ENCODE measurements around the gene RSKR.
"Not testable (repeated sequence)": the region's sequence is repeated elsewhere in the genome, so short reads cannot be mapped to it uniquely, and the experiment has no call there.

The RSKR gene

DNA sequence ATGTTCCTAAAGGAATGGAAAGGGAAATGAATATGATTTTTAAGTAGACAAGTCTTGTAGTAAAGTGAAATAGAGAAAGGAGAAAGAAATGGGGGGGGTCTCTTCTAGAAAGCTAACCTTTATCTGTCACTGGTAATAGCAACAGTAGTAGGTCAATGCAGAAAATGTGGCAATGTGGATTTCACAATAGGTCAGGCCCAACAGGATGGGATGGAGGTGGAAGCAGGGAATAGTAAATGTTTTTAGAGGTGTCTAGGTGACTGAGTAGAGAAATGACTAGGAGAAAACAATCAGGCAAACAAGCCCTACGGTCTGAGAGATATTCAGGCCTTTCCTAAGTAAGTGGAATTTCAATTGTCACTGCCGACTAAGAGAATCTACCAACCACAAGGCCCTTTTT is 6.0 kb upstream of the RSKR start:
- no peak for DNase-seq

- no peak for DNase-seq
These were observed 4.5 kb upstream of the RSKR start for GRCh38 chr17:28618464-28618863.

- DNase-seq: no peak
These were observed 2.3 kb upstream of the RSKR start for GRCh38 chr17:28616281-28616680.

GRCh38 chr17:28615260-28615940 is 1.4 kb upstream of the RSKR start:
- no peak for DNase-seq

- DNase-seq: peak; percentile 24 to 25
These were observed 781 bp downstream of the RSKR start for GRCh38 chr17:28612936-28613872.

- DNase-seq: no peak
These were observed 1.5 kb downstream of the RSKR start for GRCh38 chr17:28612531-28612930.

- no peak for DNase-seq
These were observed 3.6 kb downstream of the RSKR start for GRCh38 chr17:28610376-28610775.

DNA sequence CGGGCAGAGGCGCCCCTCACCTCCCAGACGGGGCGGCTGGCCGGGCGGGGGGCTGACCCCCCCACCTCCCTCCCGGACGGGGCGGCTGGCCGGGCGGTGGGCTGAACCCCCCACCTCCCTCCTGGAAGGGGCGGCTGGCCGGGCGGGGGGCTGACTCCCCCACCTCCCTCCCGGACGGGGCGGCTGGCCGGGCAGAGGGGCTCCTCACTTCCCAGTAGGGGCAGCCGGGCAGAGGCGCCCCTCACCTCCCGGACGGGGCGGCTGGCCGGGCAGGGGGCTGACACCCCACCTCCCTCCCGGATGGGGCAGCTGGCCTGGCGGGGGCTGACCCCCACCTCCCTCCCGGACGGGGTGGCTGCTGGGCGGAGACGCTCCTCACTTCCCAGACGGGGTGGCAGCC is 10.0 kb downstream of the RSKR start:
- not testable (repeated sequence) for DNase-seq

DNA sequence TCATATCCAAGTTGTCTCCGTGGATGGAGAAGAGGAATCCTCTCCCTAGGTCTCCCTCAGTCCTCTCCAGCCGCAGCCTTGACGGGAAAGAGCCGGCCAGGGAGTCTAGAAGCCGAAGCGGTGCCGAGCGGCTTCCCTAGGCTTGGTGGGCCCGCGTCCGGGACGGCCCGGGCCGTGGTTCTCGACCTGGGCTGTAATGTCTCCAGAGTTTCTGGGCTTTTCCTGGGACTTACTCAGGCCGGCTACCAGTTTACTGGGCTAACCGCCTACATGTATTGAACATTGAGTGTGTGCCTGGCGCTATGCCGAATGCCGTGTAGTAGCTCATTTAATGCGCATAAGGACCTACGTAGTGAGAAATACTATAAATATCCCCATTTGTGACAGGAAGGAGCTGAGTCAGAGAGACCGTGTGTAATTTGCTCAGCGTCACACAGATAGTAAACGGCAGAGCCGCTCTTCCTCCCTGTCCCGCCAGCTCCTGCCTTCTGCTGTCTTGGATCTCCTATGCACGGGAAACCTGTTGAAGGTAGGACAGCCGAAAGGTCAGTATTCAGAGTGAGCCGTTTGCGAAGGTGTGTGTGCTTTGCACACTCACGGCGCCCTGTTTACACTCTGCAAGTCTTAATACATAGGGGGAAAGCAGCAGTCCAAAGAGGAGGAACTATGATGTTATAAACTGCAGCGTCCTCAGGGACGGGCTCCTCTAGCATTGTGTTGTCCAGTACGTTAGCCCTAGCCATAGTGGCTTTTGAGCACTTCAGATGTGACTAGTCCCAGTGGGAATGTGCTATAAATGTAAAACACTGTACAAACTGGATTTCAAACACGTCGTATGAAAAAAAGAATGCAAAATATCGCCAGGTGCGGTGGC is 14.4 kb downstream of the RSKR start:
- peak; percentile 54 to 72 for DNase-seq

DNA sequence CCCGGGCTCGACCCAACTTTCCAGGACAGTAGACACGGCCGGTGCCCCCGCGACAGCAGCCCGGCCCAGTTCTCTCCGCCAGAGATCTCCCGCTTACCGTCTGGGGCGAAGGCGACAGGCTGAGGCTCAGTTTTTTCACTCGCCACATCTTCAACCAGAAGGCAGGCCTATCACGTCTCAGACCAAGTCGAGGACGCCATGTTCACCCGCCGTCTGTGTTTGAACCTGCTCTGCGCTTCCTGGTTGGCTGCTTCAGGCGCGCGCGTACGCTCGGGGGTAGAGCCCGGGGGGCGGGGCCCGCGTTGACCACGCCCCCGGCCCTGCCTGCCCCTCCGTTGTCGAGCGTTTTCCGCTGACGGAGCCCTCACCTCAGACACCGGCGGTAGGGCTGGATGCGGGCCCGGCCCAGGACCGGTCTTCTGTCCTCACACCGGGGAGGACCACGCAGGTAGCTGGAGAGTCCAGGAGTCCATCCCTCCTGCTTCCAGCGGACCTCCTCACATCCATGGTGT is 15.1 kb downstream of the RSKR start, which contains the start of gene SPAG5:
SPAG5 (minus strand) TSS at position 227 of the 512 bp plus-strand sequence; CDS start at position 148, 79 bp downstream.
- DNase-seq: peak; percentile 92 to 93

DNA sequence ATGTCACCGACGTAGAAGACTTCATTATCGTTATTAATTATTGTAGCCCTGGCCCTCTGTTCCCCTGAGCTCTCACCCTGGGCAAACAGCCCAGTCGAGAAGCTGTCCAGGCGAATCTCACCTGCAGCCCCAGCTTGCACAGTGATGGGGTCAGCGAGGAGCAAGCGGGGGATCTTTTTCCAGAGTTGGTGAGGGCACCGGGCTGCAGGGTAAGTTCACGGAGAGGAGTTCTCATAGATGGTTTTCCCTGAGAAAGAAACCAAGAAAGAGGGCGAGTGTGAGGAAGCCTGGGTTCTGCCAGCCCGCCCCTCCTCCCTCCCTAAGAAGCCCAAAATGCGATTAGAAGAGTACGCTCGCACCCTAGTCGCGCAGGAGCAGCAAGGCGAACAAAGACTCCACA is 15.6 kb downstream of the RSKR start:
- no peak for DNase-seq

- no peak for DNase-seq
These were observed 16.2 kb downstream of the RSKR start for GRCh38 chr17:28597606-28598383.

GRCh38 chr17:28592260-28592659 is 21.7 kb downstream of the RSKR start:
- no peak for DNase-seq

GRCh38 chr17:28585851-28586250 is 28.1 kb downstream of the RSKR start:
- DNase-seq: no peak

DNA sequence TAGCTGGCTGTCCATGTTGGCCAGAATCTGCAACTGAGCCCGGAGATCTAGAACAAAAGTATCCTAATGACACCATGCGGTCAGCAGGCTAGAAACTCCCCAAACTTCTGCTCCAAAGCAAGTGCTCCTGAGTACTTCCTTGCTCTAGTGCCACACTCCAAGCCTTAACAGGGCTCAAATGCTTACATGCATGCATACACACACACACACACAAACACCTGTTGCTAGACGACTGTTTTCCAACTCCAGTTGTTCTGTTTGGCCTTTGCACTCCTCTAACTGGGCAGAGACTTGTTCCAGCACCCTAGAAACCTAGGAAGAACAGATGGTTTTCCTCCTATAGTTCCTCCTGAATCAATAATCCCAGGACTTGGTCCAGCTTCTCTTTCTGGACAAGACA is 29.6 kb downstream of the RSKR start:
- DNase-seq: no peak

GRCh38 chr17:28582513-28582912 is 31.5 kb downstream of the RSKR start:
- no peak for DNase-seq

GRCh38 chr17:28580959-28581358 is 33.0 kb downstream of the RSKR start:
- no peak for DNase-seq

GRCh38 chr17:28579526-28579925 is 34.5 kb downstream of the RSKR start:
- DNase-seq: no peak

DNA sequence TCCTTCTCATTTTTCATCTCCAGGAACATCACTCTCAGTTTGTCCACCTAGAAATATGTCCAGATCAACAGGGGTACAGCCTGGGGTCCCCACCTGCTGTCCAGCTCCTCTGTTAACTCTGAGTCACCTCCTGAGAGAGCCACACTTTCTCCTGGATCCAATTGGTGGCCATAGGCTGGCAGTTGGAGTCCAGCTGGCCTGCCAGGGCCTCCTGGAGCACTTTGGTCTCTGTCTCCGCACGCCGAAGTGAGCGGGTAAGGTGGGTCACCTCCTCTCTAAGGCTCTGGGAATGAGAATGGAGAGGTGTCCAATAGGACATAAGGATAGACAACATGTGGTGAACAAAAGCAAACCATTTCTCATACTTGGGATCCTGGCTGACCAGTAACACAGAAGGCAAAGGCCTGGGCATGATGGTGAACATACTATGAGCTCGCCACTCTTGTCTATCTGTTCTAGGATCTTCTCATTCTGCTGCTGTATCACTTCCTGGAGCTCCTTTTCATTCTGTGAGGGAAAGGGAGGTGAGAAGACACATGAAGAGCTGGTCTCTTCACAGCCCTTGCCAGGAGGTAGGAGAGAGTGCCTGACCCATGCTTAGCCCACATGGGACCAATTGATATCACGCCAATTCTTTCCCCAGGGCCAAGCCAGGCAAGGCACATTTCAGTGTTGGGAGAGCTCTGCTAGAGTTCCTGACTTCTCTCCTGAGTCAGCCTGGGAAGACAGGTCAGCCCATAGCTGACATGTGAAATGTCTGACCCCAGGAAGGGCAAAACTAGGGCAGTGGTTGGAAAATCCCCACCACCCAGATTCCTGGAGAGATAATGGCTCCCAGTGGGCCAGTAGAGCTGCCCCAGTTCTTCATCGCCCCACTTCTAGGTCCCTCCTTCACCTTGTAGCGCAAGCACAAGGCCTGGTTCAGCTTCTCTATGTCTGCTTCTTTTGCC is 35.5 kb downstream of the RSKR start:
- no peak for DNase-seq

DNA sequence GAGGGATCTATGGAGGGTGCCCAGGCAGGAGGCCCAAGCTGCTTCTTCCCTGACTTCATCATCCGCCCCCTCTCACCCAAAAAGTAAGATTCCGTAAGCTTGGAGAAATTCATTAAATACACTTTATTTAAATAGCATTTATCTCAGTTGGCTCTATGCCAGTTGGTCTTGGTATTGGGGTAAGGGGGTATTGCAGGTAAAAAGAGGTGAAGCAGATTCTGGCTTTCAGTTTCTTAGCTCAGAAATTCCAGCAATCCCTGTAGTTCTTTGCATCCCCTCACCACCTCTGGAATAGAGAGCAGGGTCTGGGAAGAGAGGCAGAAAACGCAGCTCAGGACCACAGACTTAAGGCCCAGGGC is 36.5 kb downstream of the RSKR start:
- no peak for DNase-seq
